MCF 10A (cell line): ENCODE results near the gene ARHGAP33. TPM values are rescaled to one million over a fixed set of nuclear protein-coding genes. Genes with fewer than 3 reads are reported as not detected.

Experiments used
- BruUV-seq: library from RNA; stranded (reverse); fragments of 400-500 nt; replicated peaks from 2 replicates; lab custom pipeline; 2021; lab: Mats Ljungman, UMichigan
- CTCF ChIA-PET: fragments of 300-600 bp; sonication (Branson Sonifier 250); formaldehyde crosslinking; extraction: SDS; loops from one replicate; lab custom pipeline; 2021; ENCODE audit warnings: antibody characterized with exemption, inconsistent platforms; lab: Yijun Ruan, JAX
- POLR2A ChIA-PET: fragments of 300-600, 350-650 bp; sonication (Branson Sonifier 250); formaldehyde crosslinking; extraction: SDS; loops from one replicate; lab custom pipeline; 2020; ENCODE audit warnings: antibody characterized with exemption, inconsistent platforms; lab: Yijun Ruan, JAX
- DNase-seq: peaks from one replicate; pipeline ENCODE4 v3.0.0-alpha.2; 2018; ENCODE audit not compliant: unreplicated experiment
- H3K27ac Mint-ChIP-seq: one replicate; pipeline ENCODE4 v1.8.0; 2022; ENCODE audit warnings: mild to moderate bottlenecking, low read depth, mixed read lengths; ENCODE audit not compliant: unreplicated experiment
- H3K27me3 Mint-ChIP-seq: one replicate; pipeline ENCODE4 v1.8.0; 2022; ENCODE audit warnings: mixed read lengths; ENCODE audit not compliant: insufficient read depth, unreplicated experiment
- H3K36me3 Mint-ChIP-seq: one replicate; pipeline ENCODE4 v1.8.0; 2022; ENCODE audit warnings: mild to moderate bottlenecking, moderate library complexity, mixed read lengths; ENCODE audit not compliant: insufficient read depth, unreplicated experiment
- H3K4me1 Mint-ChIP-seq: one replicate; pipeline ENCODE4 v1.8.0; 2022; ENCODE audit warnings: mixed read lengths; ENCODE audit not compliant: insufficient read depth, unreplicated experiment
- H3K4me3 Mint-ChIP-seq: one replicate; pipeline ENCODE4 v1.8.0; 2022; ENCODE audit warnings: mild to moderate bottlenecking, moderate library complexity, mixed read lengths; ENCODE audit not compliant: unreplicated experiment
- H3K9me3 Mint-ChIP-seq: one replicate; pipeline ENCODE4 v1.8.0; 2022; ENCODE audit warnings: mixed read lengths; ENCODE audit not compliant: unreplicated experiment
- CTCF ChIP-seq: fragments of 200-600 bp; IDR thresholded peaks from one replicate; pipeline ENCODE4 v1.8.0; 2022; ENCODE audit warnings: antibody characterized with exemption, mild to moderate bottlenecking; ENCODE audit not compliant: unreplicated experiment
- intact Hi-C: fragments of 100-400 bp; cut with micrococcal nuclease; formaldehyde crosslinking; loops from 2 replicates; pipeline ENCODE4 v1.14.1; 2022
- total RNA-seq: library from RNA; stranded (reverse); gene quantifications from 2 replicates; pipeline ENCODE4 v1.2.3, GENCODE V29; 2022

Gene ARHGAP33
- total RNA-seq, 1 experiment from 2014 or later, result 5.4 TPM

- DNase-seq, result no peak
- Mint-ChIP-seq H3K9me3 (no peaks in the 10 kb centered on the region), H3K27me3 (no peaks in the 10 kb centered on the region), H3K4me3 (peak overlapping the region; percentile 99), H3K4me1 (peaks cover 32% of the 10 kb centered on the region), H3K36me3 (peaks cover 31% of the 10 kb centered on the region), H3K27ac (peak overlapping the region; percentile 100)
- BruUV-seq, result no TSS peak
- intact Hi-C loops, result no loop called here
- ChIA-PET CTCF (no interaction called here), POLR2A (interaction anchor here (0.8 to 3.1 kb wide), 8 partner anchors 18 to 394 kb away, joined by 3 to 12 read pairs (median 4); partner anchors contain the start of genes COX6B1 and NFKBID)
- TF ChIP-seq CTCF, result no peak
These were observed 29.3 kb upstream of the ARHGAP33 start for GRCh38 chr19:35746087-35746462.

GRCh38 chr19:35746531-35746930 is 28.8 kb upstream of the ARHGAP33 start:
- H3K27ac Mint-ChIP-seq, result peak overlapping the region; percentile 100
- DNase-seq, result no peak
- no peak for TF ChIP-seq CTCF
- intact Hi-C loops, result no loop called here
- ChIA-PET CTCF (no interaction called here), POLR2A (interaction anchor here (0.8 to 3.1 kb wide), 3 partner anchors 103 to 394 kb away, joined by 3 to 12 read pairs (median 3); no protein-coding TSS in a partner anchor)
- H3K4me3 Mint-ChIP-seq, result peak overlapping the region; percentile 99
- H3K9me3 Mint-ChIP-seq, result no peaks in the 10 kb centered on the region
- peaks cover 32% of the 10 kb centered on the region for H3K4me1 Mint-ChIP-seq
- no TSS peak for BruUV-seq
- peaks cover 31% of the 10 kb centered on the region for H3K36me3 Mint-ChIP-seq
- no peaks in the 10 kb centered on the region for H3K27me3 Mint-ChIP-seq

- TF ChIP-seq CTCF, result no peak
- Mint-ChIP-seq H3K36me3 (peaks cover 25% of the 10 kb centered on the region), H3K9me3 (no peaks in the 10 kb centered on the region), H3K27me3 (no peaks in the 10 kb centered on the region), H3K4me1 (peaks cover 27% of the 10 kb centered on the region), H3K4me3 (peak within 1 kb of the TSS; percentile 94), H3K27ac (peak within 1 kb of the TSS; percentile 87)
- DNase-seq, result peak; percentile 100
- ChIA-PET POLR2A (interaction anchor here (0.6 to 2.1 kb wide), 15 partner anchors 8 to 230 kb away, joined by 3 to 12 read pairs (median 4); partner anchors contain the start of gene PROSER3), CTCF (interaction anchor here (0.6 to 1.4 kb wide), 5 partner anchors 12 to 191 kb away, joined by 3 to 5 read pairs (median 5); no protein-coding TSS in a partner anchor)
- TSS peak; percentile 46 for BruUV-seq
- intact Hi-C loops, result loop anchor here (1.0 kb wide), 2 partner anchors 9 to 183 kb away; partner anchors contain the start of gene HSPB6
These were observed 27.0 kb upstream of the ARHGAP33 start, which contains the start of gene LIN37 for GRCh38 chr19:35748106-35749020. LIN37 (plus strand) TSS chr19:35748576; CDS start chr19:35748725, 149 bp downstream.

GRCh38 chr19:35750167-35750566 is 25.2 kb upstream of the ARHGAP33 start:
- Mint-ChIP-seq H3K27me3 (no peaks in the 10 kb centered on the region), H3K36me3 (peaks cover 22% of the 10 kb centered on the region), H3K4me3 (peak overlapping the region; percentile 94), H3K4me1 (peaks cover 21% of the 10 kb centered on the region), H3K9me3 (no peaks in the 10 kb centered on the region), H3K27ac (peak overlapping the region; percentile 2)
- BruUV-seq, result no TSS peak
- TF ChIP-seq CTCF, result no peak
- DNase-seq, result no peak
- intact Hi-C loops, result no loop called here
- ChIA-PET CTCF (no interaction called here), POLR2A (interaction anchor here (2.1 kb wide), 1 partner anchor 10 kb away, joined by 9 read pairs; no protein-coding TSS in a partner anchor)
